HG02763 (cell line): Measurements from ENCODE around the gene PYGB.

Source experiments
- ATAC-seq: cut with Tn5 transposase; IDR thresholded peaks from one replicate; pipeline ENCODE4 v1.9.1; 2021; ENCODE audit warnings: mild to moderate bottlenecking, moderate library complexity; ENCODE audit not compliant: unreplicated experiment

The PYGB gene

DNA sequence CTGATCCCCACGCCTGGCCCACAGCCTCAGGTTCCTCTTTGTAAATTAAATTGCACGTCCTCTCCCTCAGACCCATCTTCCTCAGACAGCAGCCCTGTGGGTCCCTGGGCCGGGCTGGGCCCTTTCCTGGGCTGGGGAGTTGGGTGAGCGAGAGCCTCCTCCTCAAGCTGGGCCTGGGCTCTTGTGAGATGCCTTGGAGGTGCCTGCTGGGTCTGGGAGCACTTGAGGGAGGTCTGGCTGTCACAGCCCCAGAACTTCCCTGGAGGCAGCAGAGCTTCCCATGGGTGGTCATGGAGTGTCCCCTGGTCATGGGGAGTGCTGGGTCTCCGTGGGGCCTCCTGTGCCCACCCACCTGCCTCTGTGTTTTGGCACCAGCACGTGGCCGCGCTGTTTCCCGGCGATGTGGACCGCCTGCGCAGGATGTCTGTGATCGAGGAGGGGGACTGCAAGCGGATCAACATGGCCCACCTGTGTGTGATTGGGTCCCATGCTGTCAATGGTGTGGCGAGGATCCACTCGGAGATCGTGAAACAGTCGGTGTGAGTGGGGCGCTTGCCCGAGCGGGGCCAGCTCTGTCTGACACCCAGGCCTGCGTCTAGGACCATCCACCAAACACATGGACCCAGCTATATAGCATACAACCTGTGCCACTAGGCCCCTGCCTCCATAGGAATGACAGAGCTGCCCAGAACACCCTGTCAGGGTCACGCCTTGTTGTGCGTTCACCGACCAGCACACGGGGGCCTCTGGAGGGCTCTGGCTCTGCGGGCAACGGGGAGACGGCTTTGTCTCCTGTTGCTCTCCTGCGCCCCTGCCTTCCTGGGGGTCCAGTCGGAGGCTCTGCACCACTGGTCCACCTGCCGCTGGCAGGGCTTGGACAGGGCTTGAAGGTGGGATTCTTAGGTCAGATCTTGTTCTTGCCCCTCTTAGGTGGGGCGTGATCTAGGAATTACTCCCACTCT lies 33.0 kb downstream of the PYGB start:
- ATAC-seq = no peak

DNA sequence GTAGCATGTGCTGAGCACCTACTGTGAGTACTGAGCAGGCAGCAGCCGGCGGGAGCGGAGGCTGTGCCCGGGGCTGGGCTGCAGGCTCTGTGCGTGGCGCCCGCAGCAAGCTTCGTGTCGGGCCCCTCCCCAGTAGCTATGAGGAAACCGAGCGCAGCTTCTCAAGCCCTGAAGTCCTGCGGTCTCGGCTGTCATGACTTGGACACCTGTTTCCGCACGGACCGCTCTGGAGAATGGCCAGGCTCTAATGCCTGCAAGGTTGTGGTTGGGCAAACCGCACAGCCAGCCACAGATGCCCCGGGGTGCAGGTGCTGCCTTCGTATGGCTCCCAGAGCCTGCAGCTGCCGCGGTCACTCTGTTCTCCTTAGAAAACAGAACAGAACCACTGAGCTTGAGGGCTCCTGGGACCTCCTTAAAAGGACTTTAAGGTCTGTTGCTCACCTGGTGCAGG lies 33.7 kb downstream of the PYGB start:
- ATAC-seq = peak; percentile 56

DNA sequence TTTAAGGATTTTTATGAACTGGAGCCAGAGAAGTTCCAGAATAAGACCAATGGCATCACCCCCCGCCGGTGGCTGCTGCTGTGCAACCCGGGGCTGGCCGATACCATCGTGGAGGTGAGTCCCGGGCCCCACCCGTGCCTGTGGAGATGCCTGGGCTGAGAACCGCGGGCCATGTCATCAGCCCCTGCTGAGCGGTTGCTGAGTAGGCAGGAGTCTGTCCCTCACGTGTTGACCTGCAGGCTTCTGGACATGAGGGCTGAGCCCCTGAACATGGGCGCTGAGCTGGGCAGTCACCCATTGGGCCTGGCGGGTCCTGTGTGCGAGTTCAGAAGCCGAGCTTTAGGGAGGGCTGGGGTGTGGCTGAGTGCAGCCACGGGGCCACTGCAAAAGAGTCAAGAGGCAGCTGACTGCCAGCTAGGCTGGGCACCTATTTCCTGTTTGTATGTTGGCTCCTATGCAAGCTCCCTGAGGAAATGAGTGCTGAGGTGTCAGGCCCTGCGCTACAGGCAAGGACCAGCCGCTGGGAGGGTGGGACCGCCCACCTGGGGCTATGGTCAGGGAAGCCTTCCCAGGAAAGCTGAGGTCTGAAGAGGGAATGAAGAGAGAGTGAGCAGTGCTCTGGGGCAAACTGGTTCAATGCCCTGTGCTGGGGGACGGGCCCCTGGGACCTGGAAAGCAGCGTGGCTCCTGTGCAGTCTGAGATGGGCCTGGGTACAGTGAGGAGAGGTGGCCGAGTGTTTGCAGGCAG lies 34.3 kb downstream of the PYGB start:
- ATAC-seq = peak; percentile 6

DNA sequence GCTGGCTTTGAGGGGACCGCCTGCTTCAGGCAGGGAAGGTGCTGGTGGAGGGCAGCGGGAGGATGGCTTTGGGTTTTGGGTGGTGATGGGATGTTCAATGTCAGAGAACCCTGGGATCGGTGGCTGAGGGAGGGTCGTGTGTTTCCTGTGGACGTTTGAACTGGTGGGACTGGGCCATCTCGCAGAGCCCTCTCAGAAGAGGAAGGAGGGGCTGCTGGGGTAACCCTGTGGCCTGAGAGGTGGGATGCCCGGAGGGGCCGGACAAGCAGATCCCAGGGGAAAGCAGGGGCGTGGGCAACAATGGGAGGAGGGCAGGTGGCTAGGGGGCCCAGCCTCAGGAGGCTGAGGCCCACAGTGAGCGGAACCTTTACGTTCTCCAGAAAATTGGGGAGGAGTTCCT lies 34.9 kb downstream of the PYGB start:
- no peak for ATAC-seq

DNA sequence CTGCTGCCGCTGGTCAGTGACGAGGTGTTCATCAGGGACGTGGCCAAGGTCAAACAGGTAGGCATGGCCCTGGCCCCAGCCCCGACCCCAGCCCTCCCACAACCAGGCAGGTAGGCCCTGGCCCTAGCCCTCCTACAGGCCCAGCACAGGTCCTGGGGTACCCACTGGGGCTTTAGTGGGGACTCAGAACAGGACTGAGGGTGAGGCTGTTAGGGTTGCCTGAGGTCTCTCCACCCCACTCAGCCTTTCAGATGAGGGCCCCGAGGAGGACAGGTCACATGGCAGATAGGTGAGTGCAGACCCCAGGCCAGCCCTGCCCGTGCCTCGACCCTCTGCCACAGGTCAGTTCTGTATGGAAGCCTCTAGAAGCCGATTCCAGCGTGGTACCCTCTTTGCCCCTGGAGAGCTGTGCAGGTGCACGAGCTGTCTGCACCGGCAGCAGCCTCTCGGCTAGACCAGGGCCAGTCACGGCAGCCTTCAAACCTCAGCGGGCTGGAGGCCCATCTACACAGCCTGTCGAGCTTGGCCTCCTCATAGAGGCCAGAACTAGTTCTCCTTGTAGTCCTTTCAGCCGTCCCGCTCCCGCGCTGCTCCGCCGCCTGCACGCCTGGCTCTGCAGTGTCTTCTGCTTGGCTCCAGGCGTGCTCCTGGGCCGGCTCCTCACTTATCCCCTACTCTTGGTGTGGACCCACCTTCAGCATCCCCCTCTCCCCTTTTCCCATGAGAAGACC lies 35.5 kb downstream of the PYGB start:
- no peak for ATAC-seq

DNA sequence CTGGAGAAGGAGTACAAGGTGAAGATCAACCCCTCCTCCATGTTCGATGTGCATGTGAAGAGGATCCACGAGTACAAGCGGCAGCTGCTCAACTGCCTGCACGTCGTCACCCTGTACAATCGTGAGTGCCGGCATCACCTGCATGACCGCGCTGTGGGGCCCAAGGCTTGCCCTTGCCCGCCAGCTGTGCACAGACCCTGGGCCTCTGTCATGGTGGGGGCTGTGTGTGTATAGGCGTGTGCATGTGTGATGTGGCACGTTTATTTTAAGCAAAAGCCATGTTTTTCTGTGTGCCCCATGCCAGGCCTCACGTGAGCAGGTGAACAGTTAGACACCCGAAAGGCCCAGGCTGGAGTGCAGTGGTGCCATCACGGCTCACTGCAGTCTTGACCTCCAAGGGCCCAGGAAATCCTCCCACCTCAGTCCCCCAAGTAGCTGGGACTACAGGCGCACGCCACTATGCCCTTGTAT lies 36.3 kb downstream of the PYGB start:
- ATAC-seq = no peak

DNA sequence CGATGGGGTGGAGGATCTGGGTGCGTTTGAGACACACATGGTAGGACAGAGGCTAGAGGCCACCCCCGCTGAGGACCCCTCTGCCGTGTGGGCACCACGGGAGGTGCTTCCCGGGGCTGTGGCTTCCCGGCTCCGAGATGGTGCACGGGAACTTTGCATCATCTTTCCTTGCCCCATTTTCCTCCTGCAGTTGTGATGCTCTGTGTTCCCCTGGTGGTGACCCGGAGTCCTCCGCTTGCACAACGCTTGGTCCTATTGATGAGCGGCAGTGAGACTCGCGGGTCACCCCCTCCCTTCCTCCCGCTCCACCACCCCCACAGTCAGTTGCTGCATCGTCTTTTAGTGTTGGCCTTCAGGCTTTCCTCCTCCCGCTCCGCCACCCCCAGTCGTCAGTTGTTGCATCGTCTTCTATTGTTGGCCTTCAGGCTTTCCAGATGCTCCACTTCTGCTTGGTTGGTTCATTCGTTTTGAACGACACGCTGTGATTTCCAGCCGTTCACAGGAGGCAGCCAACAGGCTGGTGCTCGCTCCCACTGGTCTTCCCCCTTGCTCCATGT lies 37.3 kb downstream of the PYGB start:
- no peak for ATAC-seq

DNA sequence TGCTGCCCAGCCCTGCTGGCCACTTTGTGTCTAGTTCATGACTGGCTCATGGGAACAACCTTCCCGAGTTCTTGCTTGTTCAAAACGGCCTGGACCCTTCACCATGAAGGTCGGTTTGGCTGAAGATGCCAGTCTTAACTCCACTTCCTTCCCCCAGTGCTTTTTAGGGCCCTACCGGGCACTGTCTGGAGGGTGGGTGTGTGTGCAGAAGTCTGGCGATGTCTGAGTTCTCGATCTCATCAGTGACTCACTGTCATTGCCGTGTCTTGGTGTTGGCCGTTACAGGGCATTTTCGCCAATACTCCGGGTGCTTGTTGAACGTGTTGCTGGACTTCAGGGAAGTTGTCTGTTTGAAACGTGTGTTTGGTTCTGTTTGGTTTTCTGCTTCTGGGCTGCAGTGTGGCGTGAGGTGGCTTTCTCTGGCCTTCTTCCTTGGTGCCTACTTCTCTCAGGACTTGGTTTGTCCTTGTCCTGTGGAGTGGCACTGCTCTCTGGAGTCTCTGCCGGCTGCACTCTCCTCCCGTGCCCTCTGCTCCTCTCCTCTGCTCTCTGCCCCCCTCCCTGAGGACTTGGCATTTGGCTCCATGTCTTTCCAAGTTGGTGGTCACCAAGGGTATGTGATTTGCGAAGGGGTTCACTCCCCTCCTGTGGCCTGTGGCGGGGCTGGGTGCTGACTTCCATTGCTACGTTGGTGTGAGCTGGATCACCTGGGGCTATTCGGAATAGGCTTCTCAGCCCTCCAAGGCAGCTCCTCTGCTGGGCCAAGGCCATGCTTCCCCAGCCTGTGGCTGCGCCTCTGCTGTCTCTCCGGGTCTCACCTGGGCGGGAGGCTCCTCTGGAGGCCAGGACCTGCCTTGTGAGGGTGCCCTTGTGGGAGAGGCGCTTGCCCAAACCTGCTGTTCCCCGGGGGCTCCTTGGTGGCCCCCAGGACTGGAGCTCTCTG lies 38.2 kb downstream of the PYGB start:
- no peak for ATAC-seq

DNA sequence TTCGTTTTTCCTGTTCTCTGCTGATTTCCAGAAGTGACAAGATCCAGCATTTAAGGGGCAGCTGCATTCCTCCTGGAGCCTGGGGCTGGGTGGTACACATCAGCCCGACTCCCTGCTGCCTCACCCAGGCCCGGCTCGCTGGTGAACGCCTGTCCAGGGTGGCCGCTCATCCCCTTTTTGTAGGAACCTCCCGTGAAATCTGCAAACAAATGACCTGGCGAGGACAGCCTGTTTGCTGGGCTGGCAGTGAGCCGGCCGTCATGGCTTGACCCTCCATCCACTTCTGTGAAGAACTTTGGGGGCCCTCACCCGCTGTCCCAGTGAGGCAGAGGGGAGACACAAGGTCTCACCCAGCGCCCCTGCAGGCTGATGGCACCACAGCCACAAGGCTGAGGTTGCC lies 39.0 kb downstream of the PYGB start:
- no peak for ATAC-seq

DNA sequence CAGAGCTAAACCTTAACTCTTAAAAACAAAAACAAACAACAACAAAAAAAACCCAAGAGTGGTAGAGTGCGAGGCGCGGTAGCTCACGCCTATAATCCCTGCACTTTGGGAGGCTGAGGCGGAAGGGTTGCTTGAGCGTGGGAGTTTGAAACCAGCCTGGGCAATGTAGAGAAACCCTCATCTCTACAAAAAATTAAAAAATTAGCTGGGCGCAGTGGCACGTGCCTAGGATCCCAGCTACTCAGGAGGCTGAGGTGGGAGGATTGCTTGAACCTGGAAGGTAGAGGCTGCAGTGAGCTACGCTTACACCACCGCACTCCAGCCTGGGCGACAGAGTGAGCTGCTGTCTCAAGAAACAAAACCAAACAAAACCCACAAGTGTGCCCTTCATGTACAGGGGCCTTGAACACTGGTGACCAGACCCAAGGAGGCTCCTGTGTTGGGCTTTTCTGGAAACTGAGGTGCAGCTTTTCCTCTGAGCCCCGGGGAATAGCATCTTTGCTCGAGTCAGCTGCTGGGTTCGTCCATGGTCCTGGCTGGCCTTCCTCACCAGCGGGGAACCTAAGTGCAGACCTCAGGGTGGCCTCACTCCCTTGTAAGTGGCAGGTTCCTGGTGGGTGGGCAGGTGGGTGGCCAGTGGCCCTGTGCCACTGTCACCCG lies 39.9 kb downstream of the PYGB start:
- no peak for ATAC-seq

DNA sequence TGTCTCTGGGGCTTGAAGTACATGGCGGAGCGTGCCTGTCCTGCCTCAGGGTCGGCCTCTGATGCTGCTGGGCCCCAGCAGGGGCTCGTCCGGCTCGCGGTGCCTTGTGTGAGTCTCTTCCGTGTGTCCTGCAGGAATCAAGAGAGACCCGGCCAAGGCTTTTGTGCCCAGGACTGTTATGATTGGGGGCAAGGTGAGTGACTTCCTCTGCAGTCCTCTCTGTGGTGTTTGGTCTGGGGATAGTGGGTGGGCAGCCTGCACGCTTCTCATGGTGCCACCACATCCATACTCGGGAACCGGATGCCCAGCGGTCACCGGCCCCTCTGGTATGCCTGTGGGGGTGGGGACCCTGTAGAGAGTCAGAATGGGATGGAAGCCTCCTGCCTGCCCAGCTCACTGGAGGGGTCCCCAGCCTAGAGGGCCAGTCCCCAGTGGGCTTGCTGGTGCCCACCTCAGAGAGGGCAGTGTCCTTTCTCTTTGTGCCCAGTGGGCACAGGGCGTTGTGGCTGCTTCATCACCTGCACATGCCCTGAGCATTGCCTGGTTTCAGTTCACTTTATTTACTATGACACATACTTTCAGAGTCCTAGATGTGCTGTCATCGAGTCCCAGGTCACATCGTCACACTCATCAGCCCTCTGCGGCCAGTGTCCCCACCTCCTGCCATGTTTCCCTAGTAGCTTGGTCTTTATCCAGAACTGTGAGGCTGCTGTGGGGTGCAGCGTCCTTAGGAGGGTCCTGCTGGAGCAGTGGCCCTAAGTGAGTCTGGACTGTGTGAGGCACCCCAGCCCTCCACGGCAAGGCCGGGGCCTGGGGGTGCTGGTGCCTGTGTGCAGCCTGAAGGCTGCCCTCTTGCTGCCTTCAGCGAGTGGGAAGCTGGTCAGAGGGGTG lies 40.7 kb downstream of the PYGB start:
- ATAC-seq = peak; percentile 91

DNA sequence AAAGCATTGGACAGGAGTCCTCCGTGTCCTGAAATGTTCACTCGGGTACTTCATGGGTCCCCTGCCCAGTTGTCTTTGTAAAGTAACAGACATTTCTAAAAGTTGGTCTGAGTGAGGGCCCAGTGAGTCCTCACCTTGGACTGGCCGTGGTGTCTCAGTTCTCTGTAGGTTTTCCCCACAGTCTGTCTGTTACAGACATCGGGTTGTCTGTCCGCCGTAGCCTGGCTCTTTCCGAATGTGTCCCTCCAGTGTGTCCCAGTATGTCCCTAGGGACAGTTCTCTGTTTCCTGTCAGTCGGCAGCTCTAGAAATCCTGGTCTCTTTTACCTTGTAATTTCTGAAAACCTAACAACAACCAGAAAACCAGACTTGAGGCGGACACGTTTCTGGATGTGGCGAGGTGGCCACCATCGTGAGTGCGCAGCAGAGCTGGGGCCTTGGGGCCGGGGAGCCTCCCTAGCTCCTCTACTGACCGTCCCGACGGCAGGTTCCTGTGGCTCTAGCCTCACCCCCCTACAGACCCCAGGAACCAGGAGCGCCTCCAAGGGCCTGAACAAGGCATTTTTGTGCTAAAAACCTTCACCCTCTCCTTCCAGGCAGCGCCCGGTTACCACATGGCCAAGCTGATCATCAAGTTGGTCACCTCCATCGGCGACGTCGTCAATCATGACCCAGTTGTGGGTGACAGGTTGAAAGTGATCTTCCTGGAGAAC lies 42.2 kb downstream of the PYGB start:
- ATAC-seq = no peak

DNA sequence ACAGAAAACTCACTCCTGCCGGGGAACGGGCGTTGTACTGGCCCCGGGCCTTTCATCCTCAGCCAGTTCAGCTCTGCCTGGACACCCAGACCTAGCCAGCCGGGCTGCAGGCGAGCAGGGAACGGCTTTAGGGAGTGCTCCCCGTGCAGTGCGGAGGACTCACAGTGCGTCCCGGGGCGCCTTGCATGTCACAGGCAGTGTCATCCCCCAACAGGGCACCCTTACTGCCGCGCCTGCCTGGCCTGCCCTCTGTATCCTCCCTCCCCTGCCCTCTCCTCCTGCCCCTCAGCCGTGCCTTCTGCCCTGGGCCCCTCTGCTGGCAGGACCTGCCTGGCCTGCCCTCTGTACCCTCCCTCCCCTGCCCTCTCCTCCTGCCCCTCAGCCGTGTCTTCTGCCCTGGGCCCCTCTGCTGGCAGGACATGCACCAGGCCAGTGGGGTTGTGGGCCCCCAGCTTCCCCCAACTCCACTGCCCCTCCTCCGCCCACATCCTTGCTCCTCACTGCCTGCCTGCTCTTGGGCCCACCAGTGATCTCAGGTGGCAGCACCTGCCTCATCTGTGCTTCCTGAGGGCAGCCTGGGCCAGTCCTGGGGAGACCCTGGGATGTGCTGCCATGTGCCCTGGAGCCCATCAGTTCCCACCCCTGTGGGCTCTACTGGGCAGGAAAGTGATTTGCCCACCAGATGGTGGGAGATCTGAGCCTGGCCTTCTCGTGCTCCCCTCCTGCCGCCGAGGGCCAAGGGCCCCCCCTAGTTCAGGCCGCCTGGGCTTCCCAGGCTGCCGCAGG lies 43.0 kb downstream of the PYGB start:
- ATAC-seq = no peak

DNA sequence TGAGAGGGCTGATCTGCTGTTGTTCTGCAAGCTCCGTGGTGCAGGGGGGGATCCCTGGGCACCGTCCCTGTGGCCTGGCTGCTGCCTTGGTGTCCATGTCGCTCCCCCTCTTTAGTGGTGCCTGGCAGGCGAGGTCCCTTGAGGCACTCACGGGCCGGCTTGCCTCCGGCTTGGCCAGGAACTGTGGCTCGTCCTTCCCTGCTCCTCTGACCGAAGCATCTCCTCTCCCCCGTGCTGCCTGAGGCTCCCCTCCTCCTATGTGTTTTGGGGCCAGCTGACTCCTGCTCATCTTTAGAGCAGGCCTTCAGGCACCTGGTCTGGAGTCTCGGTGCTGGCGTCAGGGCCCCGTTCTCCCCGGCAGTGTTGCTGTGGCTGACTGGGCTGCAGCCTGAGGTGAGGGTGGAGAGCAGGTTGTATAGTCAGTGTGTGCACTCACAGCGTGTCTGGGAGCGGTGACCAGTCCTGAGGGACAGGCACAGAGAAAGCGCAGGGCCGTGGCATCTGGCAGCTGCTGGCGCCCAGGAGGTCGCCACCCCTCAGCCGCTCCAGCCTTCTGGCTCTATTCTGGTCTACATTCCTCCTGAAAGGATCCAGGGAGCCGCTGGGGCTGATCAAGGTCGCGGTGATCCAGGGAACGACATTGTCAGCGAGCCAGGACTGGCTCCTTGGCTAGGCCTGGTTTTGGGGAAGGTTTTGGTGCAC lies 43.7 kb downstream of the PYGB start:
- no peak for ATAC-seq

DNA sequence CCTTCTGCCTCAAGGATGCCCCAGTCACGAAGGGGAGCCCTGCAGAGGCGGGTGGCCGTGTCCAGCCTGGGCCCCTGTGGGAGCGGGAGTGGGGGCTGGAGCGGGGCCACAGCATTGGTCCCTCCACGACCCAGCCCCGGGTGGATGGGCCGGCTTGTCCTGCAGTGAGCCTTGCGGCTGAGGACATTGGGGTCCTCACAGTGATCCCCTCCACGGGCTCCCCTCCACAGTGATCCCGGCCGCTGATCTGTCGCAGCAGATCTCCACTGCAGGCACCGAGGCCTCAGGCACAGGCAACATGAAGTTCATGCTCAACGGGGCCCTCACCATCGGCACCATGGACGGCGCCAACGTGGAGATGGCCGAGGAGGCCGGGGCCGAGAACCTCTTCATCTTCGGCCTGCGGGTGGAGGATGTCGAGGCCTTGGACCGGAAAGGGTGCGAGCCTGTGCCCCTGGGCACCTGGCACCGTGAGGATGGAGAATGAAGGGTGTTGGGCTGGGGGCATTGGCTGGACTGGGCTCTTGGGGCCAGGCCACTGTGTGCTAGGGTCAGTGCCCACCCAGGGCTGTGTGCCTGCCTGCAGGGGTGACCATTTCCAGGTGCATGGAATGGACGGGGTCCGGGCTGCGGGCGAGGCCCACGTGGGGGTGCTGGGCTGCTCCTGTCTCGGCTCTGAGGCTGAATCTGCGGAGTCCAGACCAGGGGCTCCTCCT lies 44.4 kb downstream of the PYGB start:
- ATAC-seq = no peak

DNA sequence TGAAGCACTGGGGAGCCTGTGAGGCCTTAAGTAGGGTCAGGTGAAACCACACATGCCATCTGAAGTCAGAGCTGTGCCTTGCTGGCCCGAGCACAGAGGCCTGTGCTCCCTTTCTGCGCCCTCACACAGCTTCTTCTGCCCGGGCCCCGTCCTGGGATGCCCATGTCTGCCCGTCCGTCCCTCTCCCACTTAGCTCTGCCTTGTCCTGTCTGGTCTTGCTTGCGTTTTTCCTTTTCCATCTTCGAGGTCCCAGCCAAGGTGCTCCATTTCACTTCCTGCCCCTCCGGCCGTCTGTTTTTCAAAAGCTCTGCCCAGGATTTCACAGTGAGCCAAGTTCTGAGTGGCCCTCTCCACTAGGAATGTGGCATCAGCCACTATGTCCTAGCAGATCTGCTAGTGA lies 45.6 kb downstream of the PYGB start:
- ATAC-seq = no peak
